Spleen (tissue), 11 donors: ENCODE data around the gene OR51I1. TPM values are rescaled to one million over a fixed set of nuclear protein-coding genes. Genes with fewer than 3 reads are reported as not detected.

Source experiments
- DNase-seq: peaks from one replicate; pipeline ENCODE4 v3.0.0-alpha.2; 2020
- H3K27ac ChIP-seq, 8 donors: fragments of 200-600 bp; sonication (generic) in 7 of 8; 1 replicate in 4 of 8; 2 replicates in 4 of 8; pipeline versions ENCODE4 v1.5.0 to v1.8.0; 2016 to 2021; ENCODE audit warnings: inconsistent platforms in 4 of 8, mild to moderate bottlenecking in 4 of 8, moderate library complexity in 1 of 8
- H3K27me3 ChIP-seq, 7 donors: fragments of 200-600 bp; sonication (generic) in 6 of 7; replicated peaks in 1 of 7; 1 replicate in 4 of 7; 2 replicates in 3 of 7; pipeline versions ENCODE4 v1.5.0 to v1.8.0; 2016 to 2021; ENCODE audit warnings: inconsistent platforms in 3 of 7, mild to moderate bottlenecking in 1 of 7
- H3K36me3 ChIP-seq, 6 donors: fragments of 200-600 bp; sonication (generic) in 5 of 6; 1 replicate in 4 of 6; 2 replicates in 2 of 6; pipeline versions ENCODE4 v1.5.0 to v1.8.0; 2016 to 2021; ENCODE audit warnings: inconsistent platforms in 2 of 6
- H3K4me1 ChIP-seq, 6 donors: fragments of 200-600 bp; sonication (generic) in 5 of 6; 1 replicate in 3 of 6; 2 replicates in 3 of 6; pipeline versions ENCODE4 v1.5.0 to v1.8.0; 2016 to 2021; ENCODE audit warnings: inconsistent platforms in 3 of 6
- H3K4me3 ChIP-seq, 8 donors: fragments of 200-600 bp; sonication (generic) in 7 of 8; 1 replicate in 4 of 8; 2 replicates in 4 of 8; pipeline versions ENCODE4 v1.5.0 to v1.8.0; 2016 to 2021; ENCODE audit warnings: inconsistent platforms in 4 of 8, mild to moderate bottlenecking in 4 of 8, moderate library complexity in 2 of 8
- H3K9me3 ChIP-seq, 8 donors: fragments of 200-600 bp; sonication (generic) in 7 of 8; 1 replicate in 4 of 8; 2 replicates in 4 of 8; pipeline versions ENCODE4 v1.5.0 to v1.8.0; 2016 to 2021; ENCODE audit warnings: inconsistent platforms in 4 of 8
- CTCF ChIP-seq, 11 experiments: fragments of 200-600 bp in 7 of 11; fragments of 450-650 bp in 4 of 11; sonication (generic) in 4 of 11; IDR thresholded peaks in 8 of 11; conservative IDR thresholded peaks in 3 of 11; 1 replicate in 7 of 11; 2 replicates in 4 of 11; pipeline versions ENCODE4 v1.4.0 to v1.8.0; 2016 to 2021; ENCODE audit warnings: antibody characterized with exemption in 11 of 11, inconsistent platforms in 4 of 11, mild to moderate bottlenecking in 1 of 11
- POLR2A ChIP-seq, 3 donors: fragments of 450-650 bp; IDR thresholded peaks; one replicate each; pipeline ENCODE4 v1.5.1; 2017; ENCODE audit warnings: antibody characterized with exemption in 3 of 3, mild to moderate bottlenecking in 1 of 3
- POLR2AphosphoS5 ChIP-seq, 3 donors: sonication (generic); formaldehyde crosslinking; IDR thresholded peaks; one replicate each; pipeline ENCODE4 v1.5.1; 2017; ENCODE audit warnings: antibody characterized with exemption in 3 of 3
- WGBS, 5 donors: extraction: QIAGEN DNeasy Blood & Tissue Kit in 3 of 5; methylation state at CpG; one replicate each; pipeline versions ENCODE4 v1.1.5 to v1.1.7; 2013 to 2018; 5-methylcytosine and 5-hydroxymethylcytosine counted together
- intact Hi-C: fragments of 100-400 bp; cut with DNase I; formaldehyde crosslinking; loops from one replicate; pipeline ENCODE4 v1.15.0; 2023; ENCODE audit warnings: low total_unique reads
- polyA plus RNA-seq, 3 donors: library from polyadenylated mRNA; stranded (reverse); fragments of 200-250 nt; gene quantifications; one replicate each; pipeline ENCODE4 v1.2.1, GENCODE V29; 2013
- total RNA-seq, 7 donors: library from RNA; depleted of rRNA in 3 of 7; stranded (reverse); fragments of >200 nt in 3 of 7; fragmentation: NEBNext Ultra II Directional in 4 of 7; extraction: Animal tissue kit (Norgen Biotek cat#: 25700) in 4 of 7; gene quantifications; one replicate each; pipeline versions ENCODE4 v1.1.0 to v1.2.1, GENCODE V29; 2016 to 2021
- donor health status: healthy with polysubstance abuse.
- donor health status: DM: no; HTN: no; CAD: no; lungs with moderate emphysema.
- donor health status: DM: no; HTN: no; CAD: no.
- donor health status: Bipolar disorder and iron deficiency.
- donor health status: healthy.
- donor health status: DM: no; HTN: no; CAD: no.
- donor health status: DM: yes; HTN: yes; CAD: no.

The OR51I1 gene
- total and polyA plus RNA-seq, 10 donors = 0.40 to 0.73 TPM; not detected in 8

- Histone ChIP-seq H3K4me1 (no peaks in the 10 kb centered on the region), H3K9me3 (no peaks in the 10 kb centered on the region), H3K27me3 (peaks cover 0 to 3% (median 0%) of the 10 kb centered on the region in 7 donors), H3K27ac (no peak overlapping the region), H3K36me3 (no peaks in the 10 kb centered on the region), H3K4me3 (no peak overlapping the region)
- TF ChIP-seq POLR2AphosphoS5 (IDR thresholded peaks at IDR 0.05) (no peak), POLR2A (IDR thresholded peaks at IDR 0.05) (no peak)
- DNase-seq = no peak
- intact Hi-C loops = no loop called here
- WGBS, 5 donors = 49 to 84% (median 73%) methylated on average over 2 of the region's 2 CpGs
These were observed 26.2 kb upstream of the OR51I1 start for GRCh38 chr11:5467527-5467926.

GRCh38 chr11:5460983-5461621 is 19.8 kb upstream of the OR51I1 start:
- TF ChIP-seq POLR2AphosphoS5 (IDR thresholded peaks at IDR 0.05) (no peak), CTCF (IDR thresholded peaks at IDR 0.05 in 8 of 11, conservative IDR thresholded peaks at IDR 0.05 in 3 of 11) (no peak), POLR2A (IDR thresholded peaks at IDR 0.05) (no peak)
- H3K9me3 ChIP-seq = no peaks in the 10 kb centered on the region
- H3K36me3 ChIP-seq = no peaks in the 10 kb centered on the region
- H3K4me1 ChIP-seq = no peaks in the 10 kb centered on the region
- intact Hi-C loops = no loop called here
- H3K4me3 ChIP-seq = no peak overlapping the region
- H3K27ac ChIP-seq = no peak overlapping the region
- H3K27me3 ChIP-seq = no peaks in the 10 kb centered on the region
- WGBS, 5 donors = 89 to 91% (median 90%) methylated on average over 14 of the region's 14 CpGs
- DNase-seq = no peak

GRCh38 chr11:5449432-5449831 is 8.1 kb upstream of the OR51I1 start:
- no peak overlapping the region for H3K27ac ChIP-seq
- DNase-seq = no peak
- WGBS, 5 donors = 70 to 88% (median 78%) methylated on average over 4 of the region's 4 CpGs
- no peak overlapping the region for H3K4me3 ChIP-seq
- intact Hi-C loops = no loop called here
- no peaks in the 10 kb centered on the region for H3K27me3 ChIP-seq
- no peak for TF ChIP-seq POLR2A (IDR thresholded peaks at IDR 0.05)
- no peak for TF ChIP-seq CTCF (IDR thresholded peaks at IDR 0.05 in 8 of 11, conservative IDR thresholded peaks at IDR 0.05 in 3 of 11)
- H3K9me3 ChIP-seq = no peaks in the 10 kb centered on the region
- H3K4me1 ChIP-seq = no peaks in the 10 kb centered on the region
- no peaks in the 10 kb centered on the region for H3K36me3 ChIP-seq

- no peaks in the 10 kb centered on the region for H3K27me3 ChIP-seq
- H3K4me3 ChIP-seq = no peak within 1 kb of the TSS
- H3K4me1 ChIP-seq = no peaks in the 10 kb centered on the region
- no peaks in the 10 kb centered on the region for H3K9me3 ChIP-seq
- intact Hi-C loops = no loop called here
- H3K27ac ChIP-seq = no peak within 1 kb of the TSS
- WGBS, 5 donors = 83 to 96% (median 94%) methylated on average over 2 of the region's 2 CpGs
- no peak for DNase-seq
- TF ChIP-seq POLR2AphosphoS5 (IDR thresholded peaks at IDR 0.05) (no peak), CTCF (IDR thresholded peaks at IDR 0.05 in 8 of 11, conservative IDR thresholded peaks at IDR 0.05 in 3 of 11) (no peak), POLR2A (IDR thresholded peaks at IDR 0.05) (no peak)
- no peaks in the 10 kb centered on the region for H3K36me3 ChIP-seq
These were observed 7.7 kb upstream of the OR51I1 start, which contains the start of gene OR51I2 for GRCh38 chr11:5449023-5449422. Gene OR51I2 (plus strand): TSS chr11:5449323. CDS start chr11:5453489, 4,166 bp downstream.
